Natural killer cell (primary cell): ENCODE measurements around the gene CAMK1G. TPM values are rescaled to one million over a fixed set of nuclear protein-coding genes. Genes with fewer than 3 reads are reported as not detected.

Experiments used
- ATAC-seq, 3 donors: fragments of 150-1000 bp in 2 of 3; fragments of 200-7000 bp in 1 of 3; cut with Tn5 transposase; 1 replicate in 1 of 3; 2 replicates in 2 of 3; pipeline ENCODE4 v1.10.0; 2021; ENCODE audit warnings: mild to moderate bottlenecking in 2 of 3, moderate library complexity in 2 of 3
- DNase-seq, 2 donors: peaks; one replicate each; pipeline versions ENCODE4 v3.0.0 to v3.0.0-alpha.2; 2013 to 2021; ENCODE audit warnings: mixed read lengths in 1 of 2
- H3K27ac ChIP-seq: one replicate; pipeline ENCODE4 v1.5.1; 2013; ENCODE audit warnings: mild to moderate bottlenecking, low read length
- H3K27me3 ChIP-seq: one replicate; pipeline ENCODE4 v1.6.1; 2013; ENCODE audit warnings: low read length; ENCODE audit not compliant: control insufficient read depth, insufficient read depth
- H3K36me3 ChIP-seq: one replicate; pipeline ENCODE4 v1.6.1; 2013; ENCODE audit warnings: low read length; ENCODE audit not compliant: control insufficient read depth, insufficient read depth
- H3K4me1 ChIP-seq: one replicate; pipeline ENCODE4 v1.6.1; 2013; ENCODE audit warnings: low read length; ENCODE audit not compliant: control insufficient read depth, insufficient read depth
- H3K4me3 ChIP-seq: one replicate; pipeline ENCODE4 v1.5.1; 2013; ENCODE audit warnings: low read length
- H3K9me3 ChIP-seq: one replicate; pipeline ENCODE4 v1.6.1; 2013; ENCODE audit warnings: low read length; ENCODE audit not compliant: control insufficient read depth, insufficient read depth
- H3K27ac Mint-ChIP-seq, 2 donors: one replicate each; pipeline ENCODE4 v1.8.0; 2022; ENCODE audit warnings: mild to moderate bottlenecking in 2 of 2, mixed read lengths in 2 of 2, moderate library complexity in 1 of 2
- H3K27me3 Mint-ChIP-seq, 2 donors: one replicate each; pipeline ENCODE4 v1.8.0; 2022; ENCODE audit warnings: low read depth in 2 of 2, mixed read lengths in 2 of 2
- H3K36me3 Mint-ChIP-seq: one replicate; pipeline ENCODE4 v1.8.0; 2022; ENCODE audit warnings: mixed read lengths
- H3K4me1 Mint-ChIP-seq, 2 donors: one replicate each; pipeline ENCODE4 v1.8.0; 2022; ENCODE audit warnings: mixed read lengths in 2 of 2
- H3K4me3 Mint-ChIP-seq: one replicate; pipeline ENCODE4 v1.8.0; 2022; ENCODE audit warnings: mild to moderate bottlenecking, moderate library complexity, mixed read lengths
- H3K9me3 Mint-ChIP-seq, 2 donors: one replicate each; pipeline ENCODE4 v1.8.0; 2022; ENCODE audit warnings: mixed read lengths in 2 of 2
- CTCF ChIP-seq: fragments of 200-600 bp; IDR thresholded peaks from one replicate; pipeline ENCODE4 v1.8.0; 2022; ENCODE audit warnings: antibody characterized with exemption
- WGBS: methylation state at CpG from one replicate; pipeline ENCODE4 v1.1.7; 2013; ENCODE audit warnings: missing lambda C conversion rate; ENCODE audit not compliant: insufficient coverage; 5-methylcytosine and 5-hydroxymethylcytosine counted together
- intact Hi-C: fragments of 100-400 bp; cut with micrococcal nuclease; formaldehyde crosslinking; loops from one replicate; pipeline ENCODE4 v1.14.2; 2022
- total RNA-seq, 4 donors: library from RNA; stranded (reverse); fragments of 120-200 nt in 1 of 4; gene quantifications; one replicate each; pipeline versions ENCODE4 v1.2.3 to v1.2.4, GENCODE V29; 2013 to 2022

Gene CAMK1G
- total RNA-seq, 3 donors from 2014 or later (not counting 1 experiment from before 2014, with no cell fraction given), result not detected

- H3K9me3 Mint-ChIP-seq, result no peaks in the 10 kb centered on the region
Measured at GRCh38 chr1:209616366-209617046, 33.0 kb downstream of the CAMK1G start.

DNA sequence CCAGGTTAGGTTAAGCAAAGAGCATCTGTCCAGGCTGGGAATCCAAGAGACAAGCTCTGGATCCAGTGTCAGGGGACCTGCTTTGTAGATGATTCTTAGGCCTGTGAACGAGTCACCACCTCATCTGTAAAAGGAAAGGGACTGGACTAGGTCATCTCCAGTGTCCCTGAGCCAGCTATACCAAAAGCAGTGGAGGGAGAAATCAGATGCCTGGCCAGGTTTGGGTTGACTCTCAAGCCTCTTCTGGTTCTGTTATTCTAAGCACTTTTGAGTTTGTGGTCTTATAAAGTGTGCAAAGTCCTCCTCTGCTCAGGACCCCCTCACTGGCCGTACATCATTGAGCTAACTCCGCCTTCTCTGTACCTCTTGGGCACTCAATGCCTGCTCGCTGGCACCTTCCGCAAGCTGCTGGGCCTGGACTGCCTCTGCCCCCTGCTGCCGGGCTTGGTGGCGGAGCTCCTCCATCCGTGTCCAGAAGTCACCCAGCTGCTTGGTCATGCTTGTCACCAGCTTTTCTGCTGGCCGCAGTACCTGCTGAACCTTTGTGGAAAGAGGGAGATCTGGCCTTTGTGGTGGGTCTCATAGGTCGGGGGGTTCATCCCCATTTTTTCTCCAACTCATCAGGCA is 33.6 kb downstream of the CAMK1G start:
- H3K27ac Mint-ChIP-seq, result no peak overlapping the region
- ATAC-seq (no peak), DNase-seq (no peak)
- Histone ChIP-seq H3K27me3 (no peaks in the 10 kb centered on the region), H3K36me3 (no peaks in the 10 kb centered on the region), H3K9me3 (no peaks in the 10 kb centered on the region), H3K4me1 (peaks cover 3% of the 10 kb centered on the region), H3K4me3 (no peak overlapping the region), H3K27ac (no peak overlapping the region)
- H3K4me1 Mint-ChIP-seq, result peaks cover 5 to 8% of the 10 kb centered on the region in 2 donors
- no peak for TF ChIP-seq CTCF
- no peaks in the 10 kb centered on the region for H3K36me3 Mint-ChIP-seq
- 91% methylated on average over 10 of the region's 10 CpGs for WGBS
- H3K4me3 Mint-ChIP-seq, result no peak overlapping the region
- H3K9me3 Mint-ChIP-seq, result no peaks in the 10 kb centered on the region
- H3K27me3 Mint-ChIP-seq, result no peaks in the 10 kb centered on the region
- intact Hi-C loops, result no loop called here

More at GRCh38 chr1:209616366-209617046, 33.0 kb downstream of the CAMK1G start:
- TF ChIP-seq CTCF, result no peak
- H3K4me1 Mint-ChIP-seq, result peaks cover 5 to 8% of the 10 kb centered on the region in 2 donors
- no peaks in the 10 kb centered on the region for H3K36me3 Mint-ChIP-seq
- H3K36me3 ChIP-seq, result no peaks in the 10 kb centered on the region
- H3K27ac Mint-ChIP-seq, result no peak overlapping the region
- ATAC-seq, result no peak
- no peaks in the 10 kb centered on the region for H3K27me3 Mint-ChIP-seq
- no peak overlapping the region for H3K4me3 ChIP-seq
- peaks cover 3% of the 10 kb centered on the region for H3K4me1 ChIP-seq
- H3K9me3 ChIP-seq, result no peaks in the 10 kb centered on the region
- H3K4me3 Mint-ChIP-seq, result no peak overlapping the region
- no peaks in the 10 kb centered on the region for H3K27me3 ChIP-seq
- intact Hi-C loops, result no loop called here
- DNase-seq, result no peak
- no peak overlapping the region for H3K27ac ChIP-seq
- 95% methylated on average over 5 of the region's 5 CpGs for WGBS

DNA sequence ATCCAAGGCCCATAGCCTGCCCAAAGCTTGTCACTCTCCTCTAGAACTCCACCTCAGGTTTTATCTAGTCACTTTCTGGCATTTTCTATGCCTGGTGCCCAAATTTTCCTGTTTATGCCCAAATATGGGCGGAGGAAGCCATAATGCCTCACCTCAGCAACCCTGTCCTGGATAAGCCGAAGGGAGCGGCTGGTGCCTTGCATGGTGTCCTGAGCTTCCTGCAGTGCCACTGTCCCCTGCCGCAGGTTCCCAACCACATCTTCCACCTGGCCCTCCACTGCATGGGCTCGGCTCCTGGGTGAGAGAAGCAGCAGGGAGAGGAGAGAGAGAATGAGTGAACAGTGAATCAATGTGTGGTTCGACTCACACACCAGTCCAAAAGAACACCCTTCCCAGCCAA is 34.2 kb downstream of the CAMK1G start:
- Histone ChIP-seq H3K4me1 (peaks cover 3% of the 10 kb centered on the region), H3K4me3 (no peak overlapping the region), H3K27ac (no peak overlapping the region), H3K27me3 (no peaks in the 10 kb centered on the region), H3K9me3 (no peaks in the 10 kb centered on the region), H3K36me3 (no peaks in the 10 kb centered on the region)
- no peaks in the 10 kb centered on the region for H3K27me3 Mint-ChIP-seq
- no peaks in the 10 kb centered on the region for H3K36me3 Mint-ChIP-seq
- no peaks in the 10 kb centered on the region for H3K9me3 Mint-ChIP-seq
- TF ChIP-seq CTCF, result no peak
- no peak for ATAC-seq
- intact Hi-C loops, result no loop called here
- peaks cover 5 to 8% of the 10 kb centered on the region in 2 donors for H3K4me1 Mint-ChIP-seq
- WGBS, result 97% methylated on average over 4 of the region's 6 CpGs
- H3K4me3 Mint-ChIP-seq, result no peak overlapping the region
- H3K27ac Mint-ChIP-seq, result no peak overlapping the region
- DNase-seq, result no peak
